Natural killer cell (primary cell): Measurements from ENCODE around the gene BLMH. TPM values are rescaled to one million over a fixed set of nuclear protein-coding genes. Genes with fewer than 3 reads are reported as not detected.

ENCODE experiments used
- ATAC-seq, 3 donors: fragments of 150-1000 bp in 2 of 3; fragments of 200-7000 bp in 1 of 3; cut with Tn5 transposase; 1 replicate in 1 of 3; 2 replicates in 2 of 3; pipeline ENCODE4 v1.10.0; 2021; ENCODE audit warnings: mild to moderate bottlenecking in 2 of 3, moderate library complexity in 2 of 3
- DNase-seq, 2 donors: peaks; one replicate each; pipeline versions ENCODE4 v3.0.0 to v3.0.0-alpha.2; 2013 to 2021; ENCODE audit warnings: mixed read lengths in 1 of 2
- H3K27ac ChIP-seq: one replicate; pipeline ENCODE4 v1.5.1; 2013; ENCODE audit warnings: mild to moderate bottlenecking, low read length
- H3K27me3 ChIP-seq: one replicate; pipeline ENCODE4 v1.6.1; 2013; ENCODE audit warnings: low read length; ENCODE audit not compliant: control insufficient read depth, insufficient read depth
- H3K36me3 ChIP-seq: one replicate; pipeline ENCODE4 v1.6.1; 2013; ENCODE audit warnings: low read length; ENCODE audit not compliant: control insufficient read depth, insufficient read depth
- H3K4me1 ChIP-seq: one replicate; pipeline ENCODE4 v1.6.1; 2013; ENCODE audit warnings: low read length; ENCODE audit not compliant: control insufficient read depth, insufficient read depth
- H3K4me3 ChIP-seq: one replicate; pipeline ENCODE4 v1.5.1; 2013; ENCODE audit warnings: low read length
- H3K9me3 ChIP-seq: one replicate; pipeline ENCODE4 v1.6.1; 2013; ENCODE audit warnings: low read length; ENCODE audit not compliant: control insufficient read depth, insufficient read depth
- H3K27ac Mint-ChIP-seq, 2 donors: one replicate each; pipeline ENCODE4 v1.8.0; 2022; ENCODE audit warnings: mild to moderate bottlenecking in 2 of 2, mixed read lengths in 2 of 2, moderate library complexity in 1 of 2
- H3K27me3 Mint-ChIP-seq, 2 donors: one replicate each; pipeline ENCODE4 v1.8.0; 2022; ENCODE audit warnings: low read depth in 2 of 2, mixed read lengths in 2 of 2
- H3K36me3 Mint-ChIP-seq: one replicate; pipeline ENCODE4 v1.8.0; 2022; ENCODE audit warnings: mixed read lengths
- H3K4me1 Mint-ChIP-seq, 2 donors: one replicate each; pipeline ENCODE4 v1.8.0; 2022; ENCODE audit warnings: mixed read lengths in 2 of 2
- H3K4me3 Mint-ChIP-seq: one replicate; pipeline ENCODE4 v1.8.0; 2022; ENCODE audit warnings: mild to moderate bottlenecking, moderate library complexity, mixed read lengths
- H3K9me3 Mint-ChIP-seq, 2 donors: one replicate each; pipeline ENCODE4 v1.8.0; 2022; ENCODE audit warnings: mixed read lengths in 2 of 2
- CTCF ChIP-seq: fragments of 200-600 bp; IDR thresholded peaks from one replicate; pipeline ENCODE4 v1.8.0; 2022; ENCODE audit warnings: antibody characterized with exemption
- WGBS: methylation state at CpG from one replicate; pipeline ENCODE4 v1.1.7; 2013; ENCODE audit warnings: missing lambda C conversion rate; ENCODE audit not compliant: insufficient coverage; 5-methylcytosine and 5-hydroxymethylcytosine counted together
- intact Hi-C: fragments of 100-400 bp; cut with micrococcal nuclease; formaldehyde crosslinking; loops from one replicate; pipeline ENCODE4 v1.14.2; 2022
- total RNA-seq, 4 donors: library from RNA; stranded (reverse); fragments of 120-200 nt in 1 of 4; gene quantifications; one replicate each; pipeline versions ENCODE4 v1.2.3 to v1.2.4, GENCODE V29; 2013 to 2022

The BLMH gene
- total RNA-seq, 3 donors from 2014 or later (not counting 1 experiment from before 2014, with no cell fraction given): 44.8 to 52.8 (median 46.7) TPM

GRCh38 chr17:30256756-30257506, 34.8 kb downstream of the BLMH start:
- DNase-seq: no peak

GRCh38 chr17:30254150-30254549, 37.6 kb downstream of the BLMH start:
- Histone ChIP-seq H3K4me3 (no peak overlapping the region), H3K27ac (no peak overlapping the region), H3K27me3 (no peaks in the 10 kb centered on the region), H3K9me3 (no peaks in the 10 kb centered on the region), H3K4me1 (no peaks in the 10 kb centered on the region), H3K36me3 (peaks cover 24% of the 10 kb centered on the region)
- H3K4me3 Mint-ChIP-seq: no peak overlapping the region
- H3K27ac Mint-ChIP-seq: no peak overlapping the region
- WGBS: 93% methylated on average over 1 of the region's 1 CpG
- no peak for DNase-seq
- no peaks in the 10 kb centered on the region for H3K27me3 Mint-ChIP-seq
- peaks cover 14% of the 10 kb centered on the region in 2 donors for H3K4me1 Mint-ChIP-seq
- TF ChIP-seq CTCF: no peak
- H3K36me3 Mint-ChIP-seq: peaks cover 2% of the 10 kb centered on the region
- ATAC-seq: no peak
- no peaks in the 10 kb centered on the region for H3K9me3 Mint-ChIP-seq
- intact Hi-C loops: no loop called here

More at GRCh38 chr17:30256756-30257506, 34.8 kb downstream of the BLMH start:
- no peaks in the 10 kb centered on the region for H3K27me3 ChIP-seq
- no peaks in the 10 kb centered on the region for H3K9me3 Mint-ChIP-seq
- no peak overlapping the region for H3K27ac Mint-ChIP-seq
- no peak overlapping the region for H3K4me3 ChIP-seq
- no peak for TF ChIP-seq CTCF
- no peak for ATAC-seq
- no peak overlapping the region for H3K4me3 Mint-ChIP-seq
- H3K36me3 ChIP-seq: peaks cover 31% of the 10 kb centered on the region
- intact Hi-C loops: no loop called here
- H3K27ac ChIP-seq: no peak overlapping the region
- H3K27me3 Mint-ChIP-seq: no peaks in the 10 kb centered on the region
- WGBS: 81% methylated on average over 2 of the region's 5 CpGs
- no peaks in the 10 kb centered on the region for H3K9me3 ChIP-seq
- peaks cover 20 to 22% of the 10 kb centered on the region in 2 donors for H3K4me1 Mint-ChIP-seq
- no peaks in the 10 kb centered on the region for H3K4me1 ChIP-seq
- H3K36me3 Mint-ChIP-seq: no peaks in the 10 kb centered on the region

GRCh38 chr17:30253312-30253711, 38.4 kb downstream of the BLMH start:
- H3K36me3 ChIP-seq: peaks cover 32% of the 10 kb centered on the region
- H3K27me3 ChIP-seq: no peaks in the 10 kb centered on the region
- H3K9me3 Mint-ChIP-seq: no peaks in the 10 kb centered on the region
- intact Hi-C loops: no loop called here
- H3K4me1 Mint-ChIP-seq: peaks cover 5 to 6% of the 10 kb centered on the region in 2 donors
- DNase-seq (no peak), ATAC-seq (no peak)
- peaks cover 10% of the 10 kb centered on the region for H3K36me3 Mint-ChIP-seq
- 96% methylated on average over 7 of the region's 7 CpGs for WGBS
- H3K4me1 ChIP-seq: no peaks in the 10 kb centered on the region
- no peak overlapping the region for H3K4me3 Mint-ChIP-seq
- no peak overlapping the region for H3K4me3 ChIP-seq
- H3K27me3 Mint-ChIP-seq: no peaks in the 10 kb centered on the region
- no peak overlapping the region for H3K27ac ChIP-seq
- H3K27ac Mint-ChIP-seq: no peak overlapping the region
- no peaks in the 10 kb centered on the region for H3K9me3 ChIP-seq
- TF ChIP-seq CTCF: no peak

GRCh38 chr17:30251931-30252330, 39.8 kb downstream of the BLMH start:
- H3K4me3 Mint-ChIP-seq: no peak overlapping the region
- TF ChIP-seq CTCF: no peak
- H3K9me3 Mint-ChIP-seq: no peaks in the 10 kb centered on the region
- H3K27me3 ChIP-seq: no peaks in the 10 kb centered on the region
- no peak overlapping the region for H3K4me3 ChIP-seq
- intact Hi-C loops: no loop called here
- H3K27ac ChIP-seq: no peak overlapping the region
- DNase-seq (no peak), ATAC-seq (no peak)
- H3K9me3 ChIP-seq: no peaks in the 10 kb centered on the region
- peaks cover 7 to 9% of the 10 kb centered on the region in 2 donors for H3K4me1 Mint-ChIP-seq
- no peaks in the 10 kb centered on the region for H3K4me1 ChIP-seq
- H3K36me3 Mint-ChIP-seq: peaks cover 24% of the 10 kb centered on the region
- H3K36me3 ChIP-seq: peaks cover 41% of the 10 kb centered on the region
- no peaks in the 10 kb centered on the region for H3K27me3 Mint-ChIP-seq
- no peak overlapping the region for H3K27ac Mint-ChIP-seq
